CD4-positive, alpha-beta T cell treated with Interleukin-17A for 4 hours (primary cell): Measurements from ENCODE around the gene SNAPC1.

Source experiments
- DNase-seq: peaks from one replicate; pipeline ENCODE4 v3.0.0-alpha.2; 2020; ENCODE audit warnings: mixed read lengths

Gene SNAPC1

GRCh38 chr14:61813096-61813606 lies 50.9 kb downstream of the SNAPC1 start:
- no peak for DNase-seq

GRCh38 chr14:61822458-61822857 lies 60.2 kb downstream of the SNAPC1 start:
- no peak for DNase-seq

GRCh38 chr14:61832783-61833182 lies 70.6 kb downstream of the SNAPC1 start:
- no peak for DNase-seq

GRCh38 chr14:61836184-61836583 lies 74.0 kb downstream of the SNAPC1 start:
- DNase-seq = no peak

- DNase-seq = no peak
Measured at GRCh38 chr14:61836807-61837206, 74.6 kb downstream of the SNAPC1 start.

GRCh38 chr14:61837336-61838229 lies 75.4 kb downstream of the SNAPC1 start:
- DNase-seq = peak; percentile 84

- DNase-seq = no peak
Measured at GRCh38 chr14:61838661-61839245, 76.5 kb downstream of the SNAPC1 start.

- DNase-seq = no peak
Measured at GRCh38 chr14:61839507-61839906, 77.3 kb downstream of the SNAPC1 start.

- no peak for DNase-seq
Measured at GRCh38 chr14:61841145-61841544, 78.9 kb downstream of the SNAPC1 start.
